Limb (tissue), 2 donors: Measurements from ENCODE around the gene INTS11.
A peak's percentile ranks its signal among the peaks of the same experiment; 100 is the strongest.

Experiments used
- DNase-seq, 2 donors: peaks; one replicate each; pipeline ENCODE4 v3.0.0-alpha.2; 2016; ENCODE audit errors: extremely low spot score in 2 of 2

The INTS11 gene

DNA sequence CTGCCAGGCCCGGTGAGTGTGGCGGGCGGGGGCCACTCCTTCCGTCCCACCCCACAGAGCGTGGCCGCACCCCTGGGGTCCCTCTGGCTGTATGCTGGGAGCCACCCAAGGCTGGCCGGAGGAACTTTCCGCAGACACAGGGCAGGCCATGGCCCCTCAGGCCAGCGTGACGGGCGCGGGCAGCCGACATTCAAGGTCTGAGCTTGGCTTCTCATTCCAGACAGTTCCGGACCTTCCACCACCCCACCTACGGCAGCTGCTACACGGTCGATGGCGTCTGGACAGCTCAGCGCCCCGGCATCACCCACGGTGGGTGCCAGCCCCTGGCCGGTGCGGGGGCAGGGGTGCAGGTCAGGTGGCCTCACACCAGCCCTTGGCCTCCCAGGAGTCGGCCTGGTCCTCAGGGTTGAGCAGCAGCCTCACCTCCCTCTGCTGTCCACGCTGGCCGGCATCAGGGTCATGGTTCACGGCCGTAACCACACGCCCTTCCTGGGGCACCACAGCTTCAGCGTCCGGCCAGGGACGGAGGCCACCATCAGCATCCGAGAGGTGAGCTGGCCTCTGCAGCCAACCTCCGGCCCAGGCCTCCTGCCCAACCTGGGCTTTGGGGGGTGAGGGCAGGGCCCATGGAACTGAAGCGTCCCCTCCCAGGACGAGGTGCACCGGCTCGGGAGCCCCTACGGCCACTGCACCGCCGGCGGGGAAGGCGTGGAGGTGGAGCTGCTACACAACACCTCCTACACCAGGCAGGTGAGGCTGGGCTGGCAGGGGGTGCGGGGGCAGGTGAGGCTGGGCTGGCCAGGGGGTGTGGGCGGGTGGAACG, 37.0 kb downstream of the INTS11 start:
- DNase-seq, result no peak

DNA sequence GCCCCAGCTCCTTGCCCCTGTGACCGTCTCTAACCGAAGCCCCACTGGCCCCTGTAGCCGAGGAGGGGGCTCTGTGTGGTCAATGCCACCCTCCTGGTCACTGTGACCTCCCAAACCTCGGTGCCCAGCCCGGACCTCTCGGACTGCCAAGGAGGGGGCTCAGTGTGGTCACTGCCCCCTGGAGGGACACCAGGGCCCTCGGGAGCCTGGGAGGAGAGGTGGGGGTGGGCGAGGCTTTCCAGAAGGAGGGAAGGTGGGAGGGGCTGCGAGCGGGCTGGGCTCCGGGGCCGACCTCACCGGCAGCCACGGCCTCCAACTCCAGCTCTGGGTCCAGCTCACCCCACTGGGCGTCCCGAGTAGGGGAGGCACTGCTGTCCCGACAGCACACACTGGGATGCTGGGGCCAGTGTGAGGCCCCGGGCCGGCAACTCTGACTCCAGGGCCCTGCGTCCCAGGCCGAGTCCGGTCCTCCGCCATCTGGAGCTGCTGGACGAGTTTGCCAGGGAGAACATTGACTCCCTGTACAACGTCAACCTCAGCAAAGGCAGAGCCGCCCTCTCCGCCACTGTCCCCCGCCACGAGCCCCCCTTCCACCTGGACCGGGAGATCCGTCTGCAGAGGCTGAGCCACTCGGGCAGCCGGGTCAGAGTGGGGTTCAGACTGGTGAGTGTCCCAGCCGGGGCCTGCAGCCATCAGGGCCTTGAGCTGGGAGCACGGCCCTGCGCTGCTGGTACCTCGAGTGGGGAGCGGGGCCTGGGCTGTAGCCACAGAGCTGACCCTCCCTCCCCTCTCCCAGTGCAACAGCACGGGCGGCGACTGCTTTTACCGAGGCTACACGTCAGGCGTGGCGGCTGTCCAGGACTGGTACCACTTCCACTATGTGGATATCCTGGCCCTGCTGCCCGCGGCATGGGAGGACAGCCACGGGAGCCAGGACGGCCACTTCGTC, 37.9 kb downstream of the INTS11 start:
- DNase-seq, result no peak

DNA sequence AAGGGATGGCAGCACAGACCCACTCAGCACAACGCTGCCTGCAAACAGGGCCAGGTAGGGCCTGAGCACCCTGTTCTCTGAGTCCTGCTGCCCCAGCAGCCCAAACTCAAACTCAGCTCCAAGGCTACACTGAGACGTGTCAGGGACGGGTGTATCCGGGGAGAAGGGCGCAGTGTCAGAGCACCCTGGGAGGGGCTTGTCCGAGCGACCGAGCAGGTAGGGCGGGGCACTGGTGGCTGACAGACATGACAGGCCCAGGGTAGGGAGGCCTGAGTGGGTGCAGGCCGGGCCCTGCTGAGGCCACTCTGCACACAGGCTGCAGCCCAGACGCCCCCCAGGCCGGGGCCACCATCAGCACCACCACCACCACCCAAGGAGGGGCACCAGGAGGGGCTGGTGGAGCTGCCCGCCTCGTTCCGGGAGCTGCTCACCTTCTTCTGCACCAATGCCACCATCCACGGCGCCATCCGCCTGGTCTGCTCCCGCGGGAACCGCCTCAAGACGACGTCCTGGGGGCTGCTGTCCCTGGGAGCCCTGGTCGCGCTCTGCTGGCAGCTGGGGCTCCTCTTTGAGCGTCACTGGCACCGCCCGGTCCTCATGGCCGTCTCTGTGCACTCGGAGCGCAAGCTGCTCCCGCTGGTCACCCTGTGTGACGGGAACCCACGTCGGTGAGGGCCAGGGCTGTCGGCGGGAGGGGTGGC, 38.7 kb downstream of the INTS11 start:
- DNase-seq, result no peak

- DNase-seq, result no peak
These were observed 39.3 kb downstream of the INTS11 start for GRCh38 chr1:1285102-1285571.

DNA sequence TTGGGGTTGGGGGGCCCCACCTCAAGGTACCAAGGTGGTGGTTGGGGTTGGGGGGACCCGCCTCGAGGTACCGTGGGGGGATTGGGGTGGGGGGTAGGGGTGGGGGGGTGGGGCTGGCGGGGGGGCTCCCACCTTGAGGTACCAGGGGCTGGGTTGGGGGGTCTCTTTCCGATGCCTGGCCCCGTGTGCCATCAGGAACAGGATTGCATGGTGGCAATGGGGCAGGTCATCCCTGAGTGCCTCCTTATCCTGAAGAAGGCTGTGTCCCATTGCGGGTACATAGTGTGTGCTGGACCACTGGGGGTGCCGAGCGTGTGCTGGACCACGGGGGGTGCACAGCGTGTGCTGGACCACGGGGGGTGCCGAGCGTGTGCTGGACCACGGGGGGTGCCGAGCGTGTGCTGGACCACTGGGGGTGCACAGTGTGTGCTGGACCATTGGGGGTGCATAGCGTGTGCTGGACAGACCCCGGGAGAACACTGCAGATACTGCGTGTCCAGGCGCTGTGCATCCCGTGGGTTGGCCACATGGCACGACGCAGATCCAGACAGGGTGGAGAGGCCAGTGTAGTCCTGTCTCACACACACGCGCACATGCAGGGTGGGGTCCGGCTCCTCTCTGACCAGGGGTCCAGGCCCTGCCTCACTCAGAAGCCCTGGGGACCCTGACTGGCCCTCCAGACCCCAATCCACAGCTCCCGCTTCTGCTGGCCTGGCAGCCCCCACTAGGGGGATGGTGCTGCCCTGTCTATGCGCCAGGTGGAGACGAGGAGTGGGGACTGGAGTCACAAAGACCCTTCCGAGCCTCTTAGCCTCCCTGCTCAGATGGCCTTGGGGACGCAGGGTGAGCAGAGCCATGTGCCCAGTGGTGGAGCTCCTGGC, 40.0 kb downstream of the INTS11 start:
- no peak for DNase-seq

DNA sequence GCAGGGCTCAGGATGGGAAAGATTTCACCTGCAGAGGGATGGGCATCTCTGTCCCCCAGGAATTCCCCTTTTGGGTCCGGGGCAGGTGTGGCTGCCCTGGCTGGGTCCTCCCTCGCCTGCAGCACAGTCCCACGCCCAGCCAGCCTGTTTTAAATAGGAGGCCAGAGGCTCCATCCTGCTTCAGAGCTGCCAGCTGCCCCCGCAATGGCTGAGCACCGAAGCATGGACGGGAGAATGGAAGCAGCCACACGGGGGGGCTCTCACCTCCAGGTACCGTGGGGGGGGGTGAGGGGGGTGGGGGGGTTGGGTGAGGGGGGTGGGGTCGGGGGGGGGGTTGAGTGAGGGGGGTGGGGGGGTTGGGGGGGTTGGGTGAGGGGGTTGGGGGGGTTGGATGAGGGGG, 40.6 kb downstream of the INTS11 start:
- no peak for DNase-seq

GRCh38 chr1:1282998-1283397, 41.5 kb downstream of the INTS11 start:
- no peak for DNase-seq

DNA sequence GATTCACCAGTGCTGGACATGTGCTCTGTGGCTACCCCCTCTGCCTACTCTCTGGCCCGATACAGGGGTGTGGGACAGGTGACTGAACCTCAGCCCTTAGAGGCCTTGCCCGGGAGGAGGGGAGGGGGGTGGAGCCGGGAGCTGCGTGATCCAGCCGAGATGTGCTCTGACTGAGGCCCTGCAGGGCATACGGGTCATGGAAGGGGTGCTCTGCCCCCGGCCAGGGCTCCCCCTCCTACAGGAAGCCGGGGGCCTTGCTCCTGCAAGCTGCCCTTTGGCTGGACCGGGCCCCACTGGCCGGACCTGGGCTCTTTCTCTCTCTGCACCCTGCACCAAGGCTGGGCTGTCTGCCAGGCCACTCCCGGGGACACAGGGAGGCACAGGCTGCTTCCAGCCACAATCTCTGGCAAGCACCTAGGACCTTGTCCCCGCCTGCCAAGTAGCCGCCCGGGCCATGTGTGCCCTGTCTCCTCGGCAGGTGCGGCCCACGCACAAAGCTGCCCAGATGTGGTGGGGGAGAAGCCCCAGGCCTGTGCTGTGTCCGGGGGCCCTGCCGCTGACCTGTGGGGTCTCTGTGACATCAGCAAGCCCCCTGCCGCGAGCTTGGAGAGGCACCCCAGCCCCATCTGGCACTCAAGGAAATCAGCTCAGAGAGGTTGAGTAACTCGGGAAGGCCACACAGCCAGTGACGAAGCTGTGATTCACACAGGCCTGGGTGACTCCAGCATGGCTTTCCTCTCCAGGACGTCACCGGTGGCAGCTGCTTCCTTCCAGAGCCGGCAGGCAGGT, 42.7 kb downstream of the INTS11 start:
- DNase-seq, result no peak

GRCh38 chr1:1280782-1281481, 43.5 kb downstream of the INTS11 start:
- DNase-seq, result no peak

DNA sequence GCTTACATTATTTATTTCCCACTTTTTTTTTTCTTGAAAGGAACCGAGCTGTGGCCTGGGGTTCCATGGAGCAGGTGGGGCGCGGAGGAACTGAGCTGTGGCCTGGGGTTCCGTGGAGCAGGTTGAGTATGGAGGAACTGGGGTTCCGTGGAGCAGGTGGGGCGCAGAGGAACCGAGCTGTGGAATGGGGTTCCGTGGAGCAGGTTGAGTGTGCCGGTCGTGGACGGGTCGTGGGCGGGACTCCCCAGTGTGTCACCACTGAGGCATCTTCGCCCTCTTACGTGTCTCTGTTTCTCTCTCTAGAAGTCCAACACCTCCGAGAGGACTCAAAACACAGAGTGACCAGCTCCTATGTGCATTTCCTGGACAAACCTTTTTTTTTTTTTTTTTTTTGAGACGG, 45.4 kb downstream of the INTS11 start:
- no peak for DNase-seq

GRCh38 chr1:1278620-1279019, 45.8 kb downstream of the INTS11 start:
- no peak for DNase-seq

DNA sequence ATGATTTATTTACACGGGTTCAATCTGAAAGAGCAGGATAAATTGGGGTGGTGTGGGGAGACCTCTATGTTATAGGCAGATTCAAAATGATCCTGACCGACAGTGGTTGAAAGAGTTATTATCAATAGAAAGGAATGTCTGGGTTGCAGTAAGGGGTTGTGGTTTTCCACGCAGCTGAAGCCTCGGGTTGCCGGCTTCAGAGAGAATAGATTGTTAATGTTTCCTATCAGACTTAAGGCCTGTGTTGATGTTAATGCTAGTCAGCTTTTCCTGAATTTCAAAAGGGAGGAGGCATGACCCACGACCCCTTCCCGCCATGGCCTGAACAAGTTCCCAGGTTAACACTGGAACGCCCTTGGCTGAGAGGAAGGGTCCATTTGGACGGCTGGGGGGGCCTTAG, 48.6 kb downstream of the INTS11 start:
- no peak for DNase-seq

DNA sequence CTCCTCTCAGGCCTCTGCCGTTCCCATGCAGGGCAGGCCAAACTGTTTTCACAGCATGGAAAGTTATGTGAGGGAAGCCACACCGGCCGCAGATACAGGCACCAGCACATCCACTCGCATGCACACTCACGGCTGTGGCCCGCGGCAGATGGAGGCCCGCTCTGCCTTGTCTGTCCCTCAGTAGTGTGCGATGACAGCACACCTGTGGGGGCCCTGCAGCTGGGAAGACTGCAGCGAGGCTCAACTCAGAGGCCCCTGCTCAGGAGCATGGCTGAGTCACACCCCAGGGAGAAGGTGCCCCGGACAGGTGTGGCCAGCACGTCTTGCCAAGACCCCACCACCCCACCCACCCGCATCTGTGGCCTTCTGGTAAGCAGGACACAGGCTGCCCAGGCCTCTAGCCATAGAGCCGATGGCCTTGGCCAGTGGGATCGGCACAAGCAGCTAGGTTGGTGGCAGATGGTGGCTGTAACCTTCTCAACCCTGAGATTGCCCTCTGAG, 49.5 kb downstream of the INTS11 start:
- DNase-seq, result no peak

GRCh38 chr1:1274299-1274930, 50.0 kb downstream of the INTS11 start:
- DNase-seq, result no peak

GRCh38 chr1:1273512-1274298, 50.8 kb downstream of the INTS11 start, which contains the start of gene UBE2J2:
Gene UBE2J2 (minus strand): TSS chr1:1273854. CDS start chr1:1267992, 5,862 bp downstream.
- DNase-seq, result peak; percentile 93 to 98

DNA sequence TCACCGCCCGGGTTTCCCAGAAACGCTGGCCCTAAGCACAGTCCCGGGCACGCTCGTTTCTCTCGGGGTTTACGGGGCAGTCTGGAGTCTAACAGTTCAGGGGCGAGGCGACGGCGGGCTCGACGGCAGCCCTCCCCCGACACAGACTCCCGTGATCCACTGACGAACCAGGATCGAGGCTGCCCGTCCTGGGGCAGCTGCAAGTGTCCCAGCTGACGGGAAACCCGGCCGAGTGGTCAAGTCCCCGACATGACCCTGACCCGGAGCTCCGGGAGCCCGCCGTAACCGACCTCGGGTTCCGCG, 51.3 kb downstream of the INTS11 start:
- no peak for DNase-seq

GRCh38 chr1:1272341-1273208, 51.9 kb downstream of the INTS11 start:
- DNase-seq, result no peak
